ENCODE measurements around the gene ODR4. TPM values are rescaled to one million over a fixed set of nuclear protein-coding genes. Genes with fewer than 3 reads are reported as not detected.

ODR4 gene
- 10 to 100 TPM in 3 of 4 donors, 1 to 10 TPM in 1; 9.6 to 16.8 (median 12.2) TPM for total RNA-seq

DNA sequence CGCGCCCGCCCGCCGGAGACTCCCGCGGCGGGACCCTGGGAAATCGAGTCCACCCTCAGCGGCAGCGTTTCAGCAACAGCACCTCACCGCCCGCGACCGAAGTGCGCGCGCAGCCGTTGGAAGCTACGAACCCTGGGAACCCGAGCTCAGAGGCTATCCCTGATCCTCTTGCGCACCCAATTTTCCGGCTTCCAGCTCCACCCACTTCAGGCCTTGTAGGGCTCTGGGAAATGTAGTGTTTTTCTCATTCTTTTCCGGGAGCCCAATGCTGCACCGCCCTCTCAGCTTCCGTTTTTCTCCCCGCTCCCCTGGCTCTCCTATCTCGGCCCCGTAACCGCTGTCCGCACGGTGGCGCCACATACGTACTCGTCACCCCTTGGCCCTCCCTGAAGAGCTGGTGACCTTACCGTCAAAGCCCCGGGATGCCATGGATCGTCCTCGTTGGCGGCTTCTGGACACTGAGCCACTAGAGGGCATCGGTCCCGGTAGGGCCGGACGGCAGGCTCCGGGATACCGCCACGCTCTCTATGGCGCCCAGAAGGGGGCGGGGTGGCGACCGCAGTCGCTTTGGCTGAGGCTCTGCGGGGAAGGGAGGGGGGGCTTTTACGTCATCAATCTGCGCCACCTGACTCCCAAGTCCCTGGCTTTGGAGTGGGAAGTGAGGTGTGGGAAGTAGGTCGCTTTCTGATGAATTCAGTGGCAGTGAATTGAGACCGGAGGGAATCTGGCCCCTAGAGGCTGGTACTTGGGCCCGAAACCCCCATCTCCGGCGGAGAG is at the start of gene ODR4, which contains the start of gene TPR:
Gene ODR4 (plus strand): TSS at position 687 of the 777 bp plus-strand sequence. CDS start 3,948 bp downstream, outside the sequence.
Gene TPR (minus strand): TSS at position 102 of the 777 bp plus-strand sequence. CDS start 225 bp downstream, outside the sequence.
- peak; percentile 91 for DNase-seq
- H3K27ac ChIP-seq: peak within 1 kb of the TSS; percentile 97 to 99 (median 98)
- TF ChIP-seq, protein P1, sequence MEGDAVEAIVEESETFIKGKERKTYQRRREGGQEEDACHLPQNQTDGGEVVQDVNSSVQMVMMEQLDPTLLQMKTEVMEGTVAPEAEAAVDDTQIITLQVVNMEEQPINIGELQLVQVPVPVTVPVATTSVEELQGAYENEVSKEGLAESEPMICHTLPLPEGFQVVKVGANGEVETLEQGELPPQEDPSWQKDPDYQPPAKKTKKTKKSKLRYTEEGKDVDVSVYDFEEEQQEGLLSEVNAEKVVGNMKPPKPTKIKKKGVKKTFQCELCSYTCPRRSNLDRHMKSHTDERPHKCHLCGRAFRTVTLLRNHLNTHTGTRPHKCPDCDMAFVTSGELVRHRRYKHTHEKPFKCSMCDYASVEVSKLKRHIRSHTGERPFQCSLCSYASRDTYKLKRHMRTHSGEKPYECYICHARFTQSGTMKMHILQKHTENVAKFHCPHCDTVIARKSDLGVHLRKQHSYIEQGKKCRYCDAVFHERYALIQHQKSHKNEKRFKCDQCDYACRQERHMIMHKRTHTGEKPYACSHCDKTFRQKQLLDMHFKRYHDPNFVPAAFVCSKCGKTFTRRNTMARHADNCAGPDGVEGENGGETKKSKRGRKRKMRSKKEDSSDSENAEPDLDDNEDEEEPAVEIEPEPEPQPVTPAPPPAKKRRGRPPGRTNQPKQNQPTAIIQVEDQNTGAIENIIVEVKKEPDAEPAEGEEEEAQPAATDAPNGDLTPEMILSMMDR (IDR thresholded peaks at IDR 0.05): peak; percentile 77 to 98 (median 95)
- TF ChIP-seq POLR2A (IDR thresholded peaks at IDR 0.05): peak in 2 of 4 donors; percentile 68 to 82
- WGBS, 2 donors: 1% methylated on average over 22 to 26 of the region's 60 CpGs
- intact Hi-C loops (cut with DNase I): no loop called here
- peaks cover 0 to 59% (median 12%) of the 10 kb centered on the region in 3 donors for H3K4me1 ChIP-seq
- H3K27me3 ChIP-seq: no peaks in the 10 kb centered on the region
- H3K4me3 ChIP-seq: peak within 1 kb of the TSS; percentile 78 to 99 (median 94)
- peaks cover 0 to 29% (median 8%) of the 10 kb centered on the region in 3 donors for H3K36me3 ChIP-seq
- H3K9me3 ChIP-seq: no peaks in the 10 kb centered on the region

DNA sequence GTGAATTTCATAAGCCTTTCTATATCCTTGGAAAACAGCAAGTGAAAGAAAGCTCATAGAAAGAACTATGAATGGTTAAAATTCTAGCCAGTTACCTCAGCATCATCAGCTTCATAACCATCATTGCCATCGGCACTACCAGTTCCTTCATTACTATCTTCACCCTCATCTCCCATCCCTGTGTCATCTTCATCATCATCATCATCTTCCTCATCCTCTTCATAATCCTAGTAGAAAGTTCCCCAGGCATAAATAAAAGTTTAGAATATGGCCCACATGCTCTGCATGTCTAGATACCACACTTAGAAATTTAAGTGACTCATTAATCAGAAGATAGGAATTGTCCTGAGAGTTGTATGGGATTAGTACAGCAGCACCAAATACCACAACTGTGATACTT is 49.6 kb upstream of the ODR4 start:
- Histone ChIP-seq H3K9me3 (no peaks in the 10 kb centered on the region), H3K36me3 (peaks cover 14 to 96% (median 21%) of the 10 kb centered on the region in 3 donors), H3K27me3 (no peaks in the 10 kb centered on the region), H3K4me1 (no peaks in the 10 kb centered on the region), H3K4me3 (no peak overlapping the region), H3K27ac (no peak overlapping the region)
- TF ChIP-seq, protein P1 (IDR thresholded peaks at IDR 0.05): no peak
- TF ChIP-seq POLR2A (IDR thresholded peaks at IDR 0.05): no peak
- intact Hi-C loops (cut with DNase I): no loop called here
- 91 to 95% methylated on average over 1 of the region's 1 CpG for WGBS, 2 donors
- no peak for DNase-seq

DNA sequence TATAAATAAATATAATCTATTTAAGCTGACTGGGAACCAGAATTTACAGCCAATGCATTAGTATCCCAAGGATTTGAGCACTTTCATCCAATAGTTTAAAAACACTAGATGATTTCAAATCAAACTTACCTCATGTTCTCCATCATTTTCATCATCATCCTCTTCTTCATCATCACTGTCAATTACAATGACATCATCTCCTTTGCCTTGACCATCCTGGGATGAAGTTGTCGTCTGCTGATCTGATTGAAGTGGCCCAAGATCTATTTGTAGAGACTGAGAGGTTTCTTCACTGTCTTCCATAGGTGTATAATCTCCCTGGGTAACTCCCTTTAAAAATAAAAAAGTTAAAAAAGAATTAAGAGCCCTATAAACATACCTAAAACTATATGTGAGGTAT is 48.3 kb upstream of the ODR4 start:
- no peak overlapping the region for H3K4me3 ChIP-seq
- WGBS, 2 donors: 100% methylated on average over 1 of the region's 1 CpG
- intact Hi-C loops (cut with DNase I): no loop called here

DNA sequence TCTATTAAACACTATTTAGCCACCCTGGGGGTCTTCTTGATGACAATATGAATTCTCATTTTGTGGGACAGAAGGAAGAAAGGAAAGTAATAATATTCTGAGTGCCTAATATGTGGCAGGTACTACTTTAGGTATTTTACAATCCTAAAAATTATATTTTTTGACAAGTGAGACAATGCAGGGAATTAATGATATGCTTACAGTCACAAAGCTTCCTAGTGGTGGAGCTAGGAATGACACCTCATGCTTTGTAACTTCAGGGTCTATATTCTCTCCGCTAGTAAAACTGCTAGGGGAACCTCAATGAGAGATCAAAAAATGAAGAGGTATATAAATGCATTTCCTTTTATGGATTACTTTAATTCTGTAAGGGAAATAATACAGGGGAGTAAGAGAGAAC is 44.9 kb upstream of the ODR4 start:
- TF ChIP-seq POLR2A (IDR thresholded peaks at IDR 0.05): no peak
- TF ChIP-seq, protein P1 (IDR thresholded peaks at IDR 0.05): peak in 2 of 6 experiments; percentile 4 to 14
- Histone ChIP-seq H3K4me3 (no peak overlapping the region), H3K27me3 (no peaks in the 10 kb centered on the region), H3K36me3 (peaks cover 8 to 96% (median 28%) of the 10 kb centered on the region in 3 donors), H3K4me1 (no peaks in the 10 kb centered on the region), H3K9me3 (no peaks in the 10 kb centered on the region), H3K27ac (no peak overlapping the region)
- intact Hi-C loops (cut with DNase I): no loop called here
- 92% methylated on average over 1 of the region's 1 CpG for whole genome bisulfite sequencing, 2 donors
- no peak for DNase-seq

More for the DNA sequence above, 48.3 kb upstream of the ODR4 start:
- no peak for DNase-seq
- Histone ChIP-seq H3K4me1 (no peaks in the 10 kb centered on the region), H3K36me3 (peaks cover 11 to 96% (median 12%) of the 10 kb centered on the region in 3 donors), H3K27me3 (no peaks in the 10 kb centered on the region), H3K27ac (no peak overlapping the region), H3K9me3 (no peaks in the 10 kb centered on the region)
- TF ChIP-seq POLR2A (IDR thresholded peaks at IDR 0.05): no peak
- TF ChIP-seq, protein P1 (IDR thresholded peaks at IDR 0.05): no peak

DNA sequence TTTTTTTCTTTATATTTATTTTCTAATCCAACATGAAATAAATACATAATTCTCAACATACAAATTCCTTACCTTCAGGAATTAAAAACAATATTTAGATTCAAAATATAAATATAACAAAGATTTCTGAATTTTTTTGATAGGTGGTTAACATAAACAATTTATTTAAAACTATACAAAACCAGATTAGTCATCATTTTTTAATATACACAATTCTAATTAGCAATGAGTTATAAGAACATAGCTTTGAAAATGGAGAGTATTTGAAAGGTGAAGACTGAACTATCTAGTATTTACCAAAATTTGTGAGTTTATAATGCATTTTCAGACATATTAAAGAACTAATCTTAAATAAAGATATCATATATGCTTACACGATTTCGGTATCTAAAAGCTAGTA is 38.1 kb upstream of the ODR4 start:
- Histone ChIP-seq H3K4me3 (no peak overlapping the region), H3K9me3 (no peaks in the 10 kb centered on the region), H3K36me3 (peaks cover 7 to 100% (median 49%) of the 10 kb centered on the region in 3 donors), H3K4me1 (no peaks in the 10 kb centered on the region), H3K27ac (no peak overlapping the region), H3K27me3 (no peaks in the 10 kb centered on the region)
- WGBS, 2 donors: 96 to 98% methylated on average over 2 of the region's 2 CpGs
- TF ChIP-seq, protein P1 (IDR thresholded peaks at IDR 0.05): no peak
- no peak for TF ChIP-seq POLR2A (IDR thresholded peaks at IDR 0.05)
- DNase-seq: no peak
- intact Hi-C loops (cut with DNase I): no loop called here

Measured in esophagus squamous epithelium (tissue), 5 donors.